Stomach (tissue), 9 donors: ENCODE measurements around the gene SLC2A14. TPM values are rescaled to one million over a fixed set of nuclear protein-coding genes. Genes with fewer than 3 reads are reported as not detected.

Experiments used
- DNase-seq, 2 donors: peaks; one replicate each; pipeline versions ENCODE4 v3.0.0 to v3.0.0-alpha.2; 2013 to 2019
- H3K27ac ChIP-seq, 5 donors: fragments of 200-600 bp in 4 of 5; sonication (generic) in 4 of 5; one replicate each; pipeline ENCODE4 v1.5.1; 2013 to 2019; ENCODE audit warnings: mild to moderate bottlenecking in 1 of 5, moderate library complexity in 1 of 5
- H3K27me3 ChIP-seq, 3 donors: fragments of 200-600 bp; sonication (generic); one replicate each; pipeline ENCODE4 v1.5.1; 2017 to 2019; ENCODE audit warnings: mixed run types in 1 of 3
- H3K36me3 ChIP-seq, 4 donors: fragments of 200-600 bp; sonication (generic); 1 replicate in 3 of 4; 2 replicates in 1 of 4; pipeline ENCODE4 v1.5.1; 2016 to 2019
- H3K4me1 ChIP-seq, 4 donors: fragments of 200-600 bp; sonication (generic); one replicate each; pipeline ENCODE4 v1.5.1; 2016 to 2019
- H3K4me3 ChIP-seq, 4 donors: fragments of 200-600 bp; sonication (generic) in 3 of 4; one replicate each; pipeline ENCODE4 v1.5.1; 2016 to 2019; ENCODE audit warnings: mild to moderate bottlenecking in 1 of 4
- H3K9me3 ChIP-seq, 4 donors: fragments of 200-600 bp; sonication (generic); one replicate each; pipeline ENCODE4 v1.5.1; 2016 to 2019
- CTCF ChIP-seq, 7 experiments: fragments of 450-650 bp in 4 of 7; fragments of 200-600 bp in 3 of 7; sonication (generic) in 3 of 7; IDR thresholded peaks; one replicate each; pipeline ENCODE4 v1.5.1; 2016 to 2019; ENCODE audit warnings: antibody characterized with exemption in 7 of 7, control low read depth in 2 of 7, mild to moderate bottlenecking in 1 of 7
- EP300 ChIP-seq: sonication (generic); formaldehyde crosslinking; IDR thresholded peaks from one replicate; pipeline ENCODE4 v1.6.1; 2017; ENCODE audit warnings: antibody characterized with exemption
- POLR2A ChIP-seq, 4 donors: fragments of 450-650 bp; IDR thresholded peaks; one replicate each; pipeline ENCODE4 v1.6.1; 2016; ENCODE audit warnings: antibody characterized with exemption in 4 of 4, control low read depth in 2 of 4, mild to moderate bottlenecking in 1 of 4, moderate library complexity in 1 of 4
- POLR2AphosphoS5 ChIP-seq, 3 donors: sonication (generic); formaldehyde crosslinking; IDR thresholded peaks; one replicate each; pipeline ENCODE4 v1.6.1; 2016; ENCODE audit warnings: antibody characterized with exemption in 3 of 3
- WGBS, 5 donors: extraction: QIAGEN DNeasy Blood & Tissue Kit in 3 of 5; methylation state at CpG; one replicate each; pipeline versions ENCODE4 v1.1.5 to v1.1.7; 2013 to 2018; 5-methylcytosine and 5-hydroxymethylcytosine counted together
- intact Hi-C: fragments of 100-400 bp; cut with DNase I; formaldehyde crosslinking; loops from one replicate; pipeline ENCODE4 v1.15.1; 2023; ENCODE audit warnings: low total_unique reads
- polyA plus RNA-seq, 3 donors: library from polyadenylated mRNA; stranded (reverse); fragments of 200-250 nt; gene quantifications; one replicate each; pipeline ENCODE4 v1.2.3, GENCODE V29; 2013
- total RNA-seq, 5 donors: library from RNA; depleted of rRNA; stranded (reverse); fragments of >200 nt; gene quantifications; one replicate each; pipeline versions ENCODE4 v1.1.0 to v1.2.3, GENCODE V29; 2014 to 2016
- donor health status: healthy with polysubstance abuse.
- donor health status: Bipolar disorder and iron deficiency.
- donor health status: healthy.

The SLC2A14 gene
- total and polyA plus RNA-seq, 8 donors: 0.05 to 0.61 TPM; not detected in 6

- H3K36me3 ChIP-seq: no peaks in the 10 kb centered on the region
- DNase-seq: no peak
- H3K4me3 ChIP-seq: no peak overlapping the region
- H3K27me3 ChIP-seq: no peaks in the 10 kb centered on the region
- no peaks in the 10 kb centered on the region for H3K4me1 ChIP-seq
- H3K27ac ChIP-seq: no peak overlapping the region
- H3K9me3 ChIP-seq: no peaks in the 10 kb centered on the region
- 88 to 94% (median 91%) methylated on average over 3 of the region's 3 CpGs for WGBS, 5 donors
- intact Hi-C loops: no loop called here
- TF ChIP-seq POLR2AphosphoS5 (IDR thresholded peaks at IDR 0.05) (no peak), CTCF (IDR thresholded peaks at IDR 0.05) (no peak)
Observed at GRCh38 chr12:7879246-7879645, 6.5 kb upstream of the SLC2A14 start.

GRCh38 chr12:7877420-7877819 lies 4.7 kb upstream of the SLC2A14 start:
- peaks cover 0 to 15% (median 9%) of the 10 kb centered on the region in 3 donors for H3K27me3 ChIP-seq
- no peaks in the 10 kb centered on the region for H3K36me3 ChIP-seq
- peaks cover 0 to 6% (median 3%) of the 10 kb centered on the region in 4 donors for H3K4me1 ChIP-seq
- DNase-seq: no peak
- H3K4me3 ChIP-seq: no peak overlapping the region
- WGBS, 5 donors: 74 to 85% (median 82%) methylated on average over 8 of the region's 8 CpGs
- no peaks in the 10 kb centered on the region for H3K9me3 ChIP-seq
- no peak overlapping the region for H3K27ac ChIP-seq
- no peak for TF ChIP-seq POLR2A (IDR thresholded peaks at IDR 0.05)
- no peak for TF ChIP-seq CTCF (IDR thresholded peaks at IDR 0.05)
- TF ChIP-seq POLR2AphosphoS5 (IDR thresholded peaks at IDR 0.05): no peak
- TF ChIP-seq EP300: no peak
- intact Hi-C loops: no loop called here

GRCh38 chr12:7870335-7870734 lies 2.4 kb downstream of the SLC2A14 start:
- Histone ChIP-seq H3K36me3 (no peaks in the 10 kb centered on the region), H3K9me3 (no peaks in the 10 kb centered on the region), H3K27me3 (peaks cover 0 to 31% (median 12%) of the 10 kb centered on the region in 3 donors), H3K27ac (no peak overlapping the region), H3K4me1 (peaks cover 0 to 6% (median 3%) of the 10 kb centered on the region in 4 donors), H3K4me3 (no peak overlapping the region)
- TF ChIP-seq CTCF (IDR thresholded peaks at IDR 0.05): no peak
- TF ChIP-seq POLR2A (IDR thresholded peaks at IDR 0.05): no peak
- TF ChIP-seq EP300: no peak
- no peak for TF ChIP-seq POLR2AphosphoS5 (IDR thresholded peaks at IDR 0.05)
- intact Hi-C loops: no loop called here
- DNase-seq: no peak
- 23 to 50% (median 27%) methylated on average over 3 of the region's 3 CpGs for WGBS, 5 donors

GRCh38 chr12:7869137-7869536 lies 3.6 kb downstream of the SLC2A14 start:
- 92 to 97% (median 95%) methylated on average over 4 of the region's 4 CpGs for WGBS, 5 donors
- Histone ChIP-seq H3K27me3 (peaks cover 0 to 31% (median 12%) of the 10 kb centered on the region in 3 donors), H3K36me3 (no peaks in the 10 kb centered on the region), H3K9me3 (no peaks in the 10 kb centered on the region), H3K4me1 (peaks cover 0 to 6% (median 3%) of the 10 kb centered on the region in 4 donors), H3K27ac (no peak overlapping the region), H3K4me3 (no peak overlapping the region)
- TF ChIP-seq POLR2A (IDR thresholded peaks at IDR 0.05): no peak
- TF ChIP-seq EP300: no peak
- TF ChIP-seq POLR2AphosphoS5 (IDR thresholded peaks at IDR 0.05): no peak
- no peak for TF ChIP-seq CTCF (IDR thresholded peaks at IDR 0.05)
- intact Hi-C loops: loop anchor here (10.0 kb wide), 1 partner anchor 126 kb away; no protein-coding TSS in a partner anchor
- DNase-seq: no peak
